HepG2 (cell line): Measurements from ENCODE around the gene GPD1. TPM values are rescaled to one million over a fixed set of nuclear protein-coding genes. Genes with fewer than 3 reads are reported as not detected.

ENCODE experiments used
- ETV6 ChIP-seq: sonication (generic); formaldehyde crosslinking; conservative IDR thresholded peaks from 2 replicates; pipeline ENCODE4 v1.4.0; 2020; ENCODE audit warnings: missing genetic modification reagents
- HNRNPLL ChIP-seq: fragments of 200-400 bp; formaldehyde crosslinking; IDR thresholded peaks from 2 replicates; pipeline ENCODE4 v1.6.1; 2017; ENCODE audit warnings: mild to moderate bottlenecking, low read depth, low read length; ENCODE audit not compliant: poor library complexity, severe bottlenecking
- IRF2 ChIP-seq: IDR thresholded peaks from 2 replicates; pipeline ENCODE4 v1.6.1; 2018; ENCODE audit warnings: missing genetic modification reagents, missing compliant biosample characterization
- IRX3 ChIP-seq: sonication (generic); formaldehyde crosslinking; IDR thresholded peaks from 2 replicates; pipeline ENCODE4 v1.8.1; 2023; ENCODE audit warnings: mild to moderate bottlenecking, low read depth, missing genetic modification reagents, borderline replicate concordance
- KLF13 ChIP-seq: sonication (generic); formaldehyde crosslinking; IDR thresholded peaks from 2 replicates; pipeline ENCODE4 v1.4.0; 2020; ENCODE audit warnings: mild to moderate bottlenecking, missing genetic modification reagents
- NCOR1 ChIP-seq: fragments of 200-600 bp; sonication (generic); IDR thresholded peaks from 2 replicates; pipeline ENCODE4 v1.7.0; 2017; ENCODE audit warnings: antibody characterized with exemption, low read length, borderline replicate concordance
- POLR2A ChIP-seq, 2 experiments: IDR thresholded peaks; 2 replicates each; pipeline ENCODE4 v1.6.1; 2011; ENCODE audit warnings: low read depth in 2 of 2, low read length in 2 of 2, mild to moderate bottlenecking in 1 of 2, moderate library complexity in 1 of 2; ENCODE audit not compliant: insufficient read depth in 1 of 2
- RAD21 ChIP-seq: fragments of 450-650 bp; formaldehyde crosslinking; IDR thresholded peaks from 2 replicates; pipeline ENCODE4 v1.5.0; 2020; ENCODE audit warnings: mild to moderate bottlenecking
- SMC3 ChIP-seq: IDR thresholded peaks from 2 replicates; pipeline ENCODE4 v1.6.1; 2011; ENCODE audit warnings: low read length, improper control_type of control experiment
- polyA plus RNA-seq, 8 experiments: library from polyadenylated mRNA; depleted of rRNA in 3 of 8; stranded (reverse) in 7 of 8; unstranded in 1 of 8; fragments of >200 nt; fragmentation: Illumina TruSeq in 4 of 8; extraction: Trizol in 4 of 8; gene quantifications; 2 replicates each; pipeline versions ENCODE4 v1.2.1 to v1.2.3, GENCODE V29; 2011 to 2016; ENCODE audit warnings: low read depth in 4 of 8, missing spikeins in 1 of 8, mixed read lengths in 1 of 8; ENCODE audit not compliant: insufficient read depth in 1 of 8
- total RNA-seq, 5 experiments: library from RNA; depleted of rRNA; stranded (reverse); fragments of >200 nt; fragmentation: Illumina TruSeq; extraction: Trizol; gene quantifications; 2 replicates each; pipeline ENCODE4 v1.2.3, GENCODE V29; 2016; ENCODE audit warnings: low read depth in 1 of 5
- TF ChIP-seq, protein P1 (sequence below), 2 experiments: sonication (generic) in 1 of 2; formaldehyde crosslinking in 1 of 2; IDR thresholded peaks; 2 replicates each; pipeline versions ENCODE4 v1.5.1 to v1.6.1; 2011 to 2020; ENCODE audit warnings: borderline replicate concordance in 1 of 2, low read depth in 1 of 2, low read length in 1 of 2, mild to moderate bottlenecking in 1 of 2, missing genetic modification reagents in 1 of 2, moderate library complexity in 1 of 2
- TF ChIP-seq, protein P2 (sequence below): IDR thresholded peaks from 2 replicates; pipeline ENCODE4 v1.6.1; 2016; ENCODE audit warnings: missing compliant biosample characterization, missing genetic modification reagents, borderline replicate concordance
- TF ChIP-seq, protein P3 (sequence below): sonication (generic); formaldehyde crosslinking; IDR thresholded peaks from 2 replicates; pipeline ENCODE4 v1.4.0; 2020; ENCODE audit warnings: mild to moderate bottlenecking, low read depth, missing genetic modification reagents
- TF ChIP-seq, protein P4 (sequence below): sonication (generic); formaldehyde crosslinking; IDR thresholded peaks from 2 replicates; pipeline ENCODE4 v1.4.0; 2020; ENCODE audit warnings: mild to moderate bottlenecking, low read depth, missing genetic modification reagents
- TF ChIP-seq, protein P5 (sequence below): sonication (generic); formaldehyde crosslinking; conservative IDR thresholded peaks from 2 replicates; pipeline ENCODE4 v1.8.0; 2022; ENCODE audit warnings: mild to moderate bottlenecking, moderate library complexity, missing genetic modification reagents

GPD1 gene
- total and polyA plus RNA-seq, 2 of the 13 experiments (the other 11 are each of a cell fraction or from before 2014, with no cell fraction given), result 3.7 to 30.6 TPM

DNA sequence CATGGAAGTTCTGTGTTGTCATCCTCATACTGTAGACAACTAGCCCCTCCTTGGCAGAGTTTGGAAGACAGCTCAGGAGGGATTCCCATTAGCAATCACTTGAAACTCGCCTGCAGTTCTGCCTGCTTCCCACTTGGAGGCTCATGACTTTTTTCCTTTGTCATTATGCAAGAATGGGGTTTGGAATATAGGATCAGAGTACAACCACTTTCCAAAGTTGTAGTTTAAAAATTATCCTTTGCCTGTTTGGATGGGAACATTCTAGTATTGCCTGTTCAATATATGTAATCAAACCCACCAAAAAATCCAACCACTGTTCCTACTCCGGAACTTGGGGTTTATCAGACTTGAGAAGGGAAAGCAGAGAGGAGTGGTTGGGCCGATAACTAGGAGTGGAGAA is 2.1 kb upstream of the GPD1 start (continued):
- TF ChIP-seq, protein P1, sequence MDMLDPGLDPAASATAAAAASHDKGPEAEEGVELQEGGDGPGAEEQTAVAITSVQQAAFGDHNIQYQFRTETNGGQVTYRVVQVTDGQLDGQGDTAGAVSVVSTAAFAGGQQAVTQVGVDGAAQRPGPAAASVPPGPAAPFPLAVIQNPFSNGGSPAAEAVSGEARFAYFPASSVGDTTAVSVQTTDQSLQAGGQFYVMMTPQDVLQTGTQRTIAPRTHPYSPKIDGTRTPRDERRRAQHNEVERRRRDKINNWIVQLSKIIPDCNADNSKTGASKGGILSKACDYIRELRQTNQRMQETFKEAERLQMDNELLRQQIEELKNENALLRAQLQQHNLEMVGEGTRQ (IDR thresholded peaks at IDR 0.05; ENCODE audit: low read depth, low read length), result no peak
- TF ChIP-seq, protein P1 (CRISPR knock-in tag; IDR thresholded peaks at IDR 0.05; ENCODE audit: borderline replicate concordance), result no peak
- TF ChIP-seq SMC3 (peak; percentile 56; the same call in 1 of the 2 replicates), NCOR1 (peak; percentile 60; the same call in 1 of the 2 replicates), IRX3 (CRISPR knock-in tag) (no peak), HNRNPLL (no peak), RAD21 (CRISPR knock-in tag) (peak; percentile 26; the same call in 1 of the 2 replicates), KLF13 (no peak), POLR2A (IDR thresholded peaks at IDR 0.05; ENCODE audit: insufficient read depth in 1 of 2, low read depth in 2 of 2, low read length in 2 of 2) (no peak), IRF2 (CRISPR knock-in tag) (no peak), ETV6 (CRISPR knock-in tag) (no peak)
- TF ChIP-seq, protein P2, sequence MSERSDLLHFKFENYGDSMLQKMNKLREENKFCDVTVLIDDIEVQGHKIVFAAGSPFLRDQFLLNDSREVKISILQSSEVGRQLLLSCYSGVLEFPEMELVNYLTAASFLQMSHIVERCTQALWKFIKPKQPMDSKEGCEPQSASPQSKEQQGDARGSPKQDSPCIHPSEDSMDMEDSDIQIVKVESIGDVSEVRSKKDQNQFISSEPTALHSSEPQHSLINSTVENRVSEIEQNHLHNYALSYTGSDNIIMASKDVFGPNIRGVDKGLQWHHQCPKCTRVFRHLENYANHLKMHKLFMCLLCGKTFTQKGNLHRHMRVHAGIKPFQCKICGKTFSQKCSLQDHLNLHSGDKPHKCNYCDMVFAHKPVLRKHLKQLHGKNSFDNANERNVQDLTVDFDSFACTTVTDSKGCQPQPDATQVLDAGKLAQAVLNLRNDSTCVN, result no peak
- TF ChIP-seq, protein P3, sequence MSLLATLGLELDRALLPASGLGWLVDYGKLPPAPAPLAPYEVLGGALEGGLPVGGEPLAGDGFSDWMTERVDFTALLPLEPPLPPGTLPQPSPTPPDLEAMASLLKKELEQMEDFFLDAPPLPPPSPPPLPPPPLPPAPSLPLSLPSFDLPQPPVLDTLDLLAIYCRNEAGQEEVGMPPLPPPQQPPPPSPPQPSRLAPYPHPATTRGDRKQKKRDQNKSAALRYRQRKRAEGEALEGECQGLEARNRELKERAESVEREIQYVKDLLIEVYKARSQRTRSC (CRISPR knock-in tag), result no peak
- TF ChIP-seq, protein P4, sequence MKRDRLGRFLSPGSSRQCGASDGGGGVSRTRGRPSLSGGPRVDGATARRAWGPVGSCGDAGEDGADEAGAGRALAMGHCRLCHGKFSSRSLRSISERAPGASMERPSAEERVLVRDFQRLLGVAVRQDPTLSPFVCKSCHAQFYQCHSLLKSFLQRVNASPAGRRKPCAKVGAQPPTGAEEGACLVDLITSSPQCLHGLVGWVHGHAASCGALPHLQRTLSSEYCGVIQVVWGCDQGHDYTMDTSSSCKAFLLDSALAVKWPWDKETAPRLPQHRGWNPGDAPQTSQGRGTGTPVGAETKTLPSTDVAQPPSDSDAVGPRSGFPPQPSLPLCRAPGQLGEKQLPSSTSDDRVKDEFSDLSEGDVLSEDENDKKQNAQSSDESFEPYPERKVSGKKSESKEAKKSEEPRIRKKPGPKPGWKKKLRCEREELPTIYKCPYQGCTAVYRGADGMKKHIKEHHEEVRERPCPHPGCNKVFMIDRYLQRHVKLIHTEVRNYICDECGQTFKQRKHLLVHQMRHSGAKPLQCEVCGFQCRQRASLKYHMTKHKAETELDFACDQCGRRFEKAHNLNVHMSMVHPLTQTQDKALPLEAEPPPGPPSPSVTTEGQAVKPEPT (CRISPR knock-in tag), result no peak
- TF ChIP-seq, protein P5, sequence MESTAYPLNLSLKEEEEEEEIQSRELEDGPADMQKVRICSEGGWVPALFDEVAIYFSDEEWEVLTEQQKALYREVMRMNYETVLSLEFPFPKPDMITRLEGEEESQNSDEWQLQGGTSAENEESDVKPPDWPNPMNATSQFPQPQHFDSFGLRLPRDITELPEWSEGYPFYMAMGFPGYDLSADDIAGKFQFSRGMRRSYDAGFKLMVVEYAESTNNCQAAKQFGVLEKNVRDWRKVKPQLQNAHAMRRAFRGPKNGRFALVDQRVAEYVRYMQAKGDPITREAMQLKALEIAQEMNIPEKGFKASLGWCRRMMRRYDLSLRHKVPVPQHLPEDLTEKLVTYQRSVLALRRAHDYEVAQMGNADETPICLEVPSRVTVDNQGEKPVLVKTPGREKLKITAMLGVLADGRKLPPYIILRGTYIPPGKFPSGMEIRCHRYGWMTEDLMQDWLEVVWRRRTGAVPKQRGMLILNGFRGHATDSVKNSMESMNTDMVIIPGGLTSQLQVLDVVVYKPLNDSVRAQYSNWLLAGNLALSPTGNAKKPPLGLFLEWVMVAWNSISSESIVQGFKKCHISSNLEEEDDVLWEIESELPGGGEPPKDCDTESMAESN, result 0 out of 2 replicates have a peak, but pooled peaks have one; percentile 41
